Endothelial cell of hepatic sinusoid (primary cell): ENCODE data around the gene ARHGAP23.

Experiments used
- in situ Hi-C: cut with HindIII; loops from 2 replicates; pipeline ENCODE4 v1.10.0; 2017; ENCODE audit warnings: low sequenced_read_pairs

ARHGAP23 gene

DNA sequence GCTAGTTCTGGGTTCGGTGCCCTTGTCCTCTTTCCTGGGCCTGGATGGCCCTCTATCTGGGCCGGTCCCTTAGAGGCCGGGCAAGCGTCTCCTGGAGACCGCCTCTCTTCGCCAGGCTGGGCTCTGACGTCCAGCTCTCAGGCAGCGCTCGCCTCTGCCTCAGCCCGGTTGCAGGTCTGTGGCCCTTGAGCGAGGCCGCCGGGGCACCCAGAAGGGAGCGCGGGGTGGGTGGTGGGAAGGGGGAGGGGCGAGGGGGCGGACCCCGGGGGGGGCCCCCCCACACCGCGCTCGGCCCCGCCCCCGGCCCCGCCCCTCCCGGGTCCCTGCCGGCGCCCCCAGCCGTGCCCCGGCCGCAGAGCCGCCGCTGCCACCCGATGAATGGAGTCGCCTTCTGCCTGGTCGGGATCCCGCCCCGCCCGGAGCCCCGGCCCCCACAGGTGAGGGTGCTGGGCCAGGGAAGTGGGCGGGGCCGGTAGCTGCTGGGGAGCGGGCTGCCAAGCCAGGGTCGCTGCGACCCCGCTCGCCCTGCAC lies at the start of gene ARHGAP23:
Gene ARHGAP23, plus strand, starts transcription at position 353 of the 531 bp plus-strand sequence. Its CDS starts 22 bp downstream, at position 375.
- in situ Hi-C loops, result no loop called here

DNA sequence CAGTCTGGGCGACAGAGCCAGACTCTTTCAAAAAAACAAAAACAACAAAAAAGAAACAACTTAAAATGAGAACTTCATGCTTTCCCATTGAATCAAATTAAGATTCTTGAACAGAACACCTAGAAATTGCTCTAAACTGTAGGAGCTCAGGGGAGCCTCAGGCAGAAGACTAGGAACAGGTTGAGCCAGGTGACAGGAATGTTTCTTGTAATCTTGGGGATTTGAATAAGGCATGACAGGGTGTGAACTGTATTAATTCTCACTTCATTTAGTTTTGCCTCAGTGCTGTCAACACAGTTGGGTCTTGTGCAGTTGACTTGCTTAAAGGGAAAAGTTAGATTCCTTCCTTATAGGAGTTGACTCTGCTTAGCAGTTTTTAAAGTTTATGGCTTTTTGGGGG lies 48.8 kb upstream of the ARHGAP23 start:
- in situ Hi-C loops, result no loop called here

GRCh38 chr17:38395090-38395489 lies 33.2 kb upstream of the ARHGAP23 start:
- in situ Hi-C loops, result no loop called here

GRCh38 chr17:38397227-38397626 lies 31.0 kb upstream of the ARHGAP23 start:
- in situ Hi-C loops, result no loop called here

DNA sequence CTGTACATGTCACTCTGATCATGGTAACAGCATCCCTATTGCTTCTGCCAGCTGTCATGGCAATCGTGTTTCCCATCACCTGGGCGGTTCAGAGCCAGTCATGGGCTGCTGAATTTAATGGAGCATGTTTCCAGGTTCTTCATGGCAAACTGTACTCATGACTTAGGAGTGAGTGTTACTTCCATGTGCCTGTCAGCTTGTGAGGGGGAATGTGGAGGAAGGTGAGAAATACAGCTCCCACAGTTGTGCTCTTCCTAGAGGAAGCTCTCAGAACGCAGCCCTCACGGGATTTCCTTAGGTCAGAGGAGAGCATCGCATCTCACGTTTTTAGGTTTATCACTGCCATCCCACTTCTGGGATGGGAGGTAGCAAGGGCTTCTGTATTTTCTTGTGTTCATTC lies 28.0 kb upstream of the ARHGAP23 start:
- in situ Hi-C loops, result no loop called here

DNA sequence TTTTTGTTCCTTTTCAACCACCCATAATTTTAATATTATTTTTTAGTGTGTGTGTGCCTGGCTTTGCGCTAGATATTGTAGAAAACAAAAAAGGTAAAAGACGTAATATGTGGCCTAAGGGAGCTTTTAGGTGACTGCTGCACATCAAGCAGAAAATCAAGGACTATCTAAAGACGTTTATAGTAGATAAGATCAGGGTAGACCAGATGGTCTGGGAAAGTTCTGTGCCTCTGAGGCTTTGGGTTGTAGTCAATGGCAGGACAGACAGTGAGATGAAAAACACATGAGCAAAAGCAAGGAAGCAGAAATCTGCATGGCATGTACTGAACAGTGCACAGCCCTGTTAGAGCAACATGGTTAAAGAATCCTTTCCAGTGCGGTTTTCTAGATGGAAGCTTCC lies 26.8 kb upstream of the ARHGAP23 start:
- in situ Hi-C loops, result no loop called here

GRCh38 chr17:38402897-38403296 lies 25.4 kb upstream of the ARHGAP23 start:
- in situ Hi-C loops, result no loop called here

- in situ Hi-C loops, result no loop called here
Observed at GRCh38 chr17:38403491-38403890, 24.8 kb upstream of the ARHGAP23 start.

DNA sequence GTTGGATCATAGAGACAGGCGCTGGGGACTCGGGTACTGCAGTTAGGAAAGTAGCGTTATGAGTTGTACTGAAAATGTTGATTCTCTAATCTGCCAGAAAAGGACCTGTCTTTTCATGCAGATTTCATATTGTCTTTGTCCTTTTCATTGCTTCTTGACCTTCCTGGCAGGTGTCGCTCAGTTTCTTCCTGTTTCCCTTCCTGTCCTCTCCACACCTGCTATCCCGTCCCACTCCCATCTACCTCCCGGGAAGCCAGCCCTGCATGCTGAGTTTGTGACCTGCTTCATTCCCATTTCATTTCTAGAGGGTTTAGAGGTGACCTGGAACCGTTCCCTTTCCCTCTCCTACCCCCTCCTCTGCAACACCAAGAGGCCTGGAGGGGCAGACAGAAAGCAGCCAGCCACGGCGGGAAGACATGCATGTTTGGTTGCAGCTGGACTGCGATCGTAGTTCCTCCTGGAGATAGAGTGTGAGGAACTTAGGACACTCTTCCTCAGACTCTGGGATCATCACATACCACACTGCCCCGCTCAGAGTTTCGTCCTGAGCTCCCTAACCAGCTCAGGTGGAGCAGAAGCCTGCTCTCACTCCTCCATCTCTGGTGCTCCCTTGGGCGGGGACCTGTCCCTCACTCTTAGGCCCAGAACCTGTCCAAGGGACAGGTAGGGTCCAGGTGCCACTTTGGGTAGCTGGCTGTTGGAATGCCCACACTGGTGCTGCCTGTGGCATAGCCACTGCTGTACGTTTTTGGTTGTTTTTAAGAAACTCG lies 23.9 kb upstream of the ARHGAP23 start:
- in situ Hi-C loops, result no loop called here

GRCh38 chr17:38405654-38406053 lies 22.6 kb upstream of the ARHGAP23 start:
- in situ Hi-C loops, result no loop called here

GRCh38 chr17:38410201-38410600 lies 18.1 kb upstream of the ARHGAP23 start:
- in situ Hi-C loops, result no loop called here

DNA sequence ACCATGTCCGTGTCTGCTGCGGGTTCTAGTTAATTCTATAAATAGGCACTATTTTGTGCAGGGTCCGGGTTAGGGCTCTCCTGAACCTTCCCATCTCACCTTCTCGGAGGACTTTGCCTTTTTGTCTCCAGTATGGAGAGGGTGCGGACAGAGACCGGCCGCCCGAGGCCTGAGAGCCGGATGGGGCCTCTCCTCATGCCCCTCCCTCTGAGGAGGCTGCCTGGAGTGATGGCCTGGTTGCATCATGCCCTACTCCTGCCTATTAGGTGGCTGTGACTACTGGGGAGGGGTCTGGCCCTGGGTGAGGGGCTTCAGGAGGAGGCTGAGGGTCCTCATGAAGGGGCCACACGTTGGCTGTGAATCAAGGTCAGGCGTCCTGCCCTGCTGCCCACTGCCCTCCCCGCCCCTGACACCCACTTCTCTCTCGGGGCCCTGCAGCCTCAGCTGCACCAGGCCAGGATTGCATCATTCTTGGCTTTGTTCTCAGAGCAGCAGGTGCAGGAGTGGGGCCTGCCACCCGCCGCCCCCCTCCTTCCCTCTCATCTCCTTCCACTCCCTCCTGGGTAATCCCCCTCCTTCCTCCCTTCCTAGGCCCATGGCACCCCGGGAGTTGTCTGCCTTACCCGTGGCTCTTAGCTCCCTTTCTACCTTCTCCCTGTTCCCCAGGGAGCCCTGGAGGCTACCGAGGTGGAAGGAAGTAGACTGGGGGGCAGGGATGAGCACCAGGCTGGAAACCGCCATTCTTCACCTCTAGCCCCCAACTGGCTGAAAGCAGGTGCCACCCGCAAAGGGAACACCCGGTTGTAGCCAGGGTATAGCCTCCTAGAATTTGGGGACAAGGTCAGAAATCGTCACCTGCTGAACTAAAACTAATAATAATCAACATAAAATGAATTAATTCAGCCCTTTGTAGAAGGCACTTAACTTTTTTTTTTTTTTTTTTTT lies 12.7 kb upstream of the ARHGAP23 start:
- in situ Hi-C loops, result no loop called here

GRCh38 chr17:38416840-38417209 lies 11.4 kb upstream of the ARHGAP23 start:
- in situ Hi-C loops, result no loop called here

- in situ Hi-C loops, result no loop called here
Observed at GRCh38 chr17:38417210-38417951, 10.9 kb upstream of the ARHGAP23 start.

DNA sequence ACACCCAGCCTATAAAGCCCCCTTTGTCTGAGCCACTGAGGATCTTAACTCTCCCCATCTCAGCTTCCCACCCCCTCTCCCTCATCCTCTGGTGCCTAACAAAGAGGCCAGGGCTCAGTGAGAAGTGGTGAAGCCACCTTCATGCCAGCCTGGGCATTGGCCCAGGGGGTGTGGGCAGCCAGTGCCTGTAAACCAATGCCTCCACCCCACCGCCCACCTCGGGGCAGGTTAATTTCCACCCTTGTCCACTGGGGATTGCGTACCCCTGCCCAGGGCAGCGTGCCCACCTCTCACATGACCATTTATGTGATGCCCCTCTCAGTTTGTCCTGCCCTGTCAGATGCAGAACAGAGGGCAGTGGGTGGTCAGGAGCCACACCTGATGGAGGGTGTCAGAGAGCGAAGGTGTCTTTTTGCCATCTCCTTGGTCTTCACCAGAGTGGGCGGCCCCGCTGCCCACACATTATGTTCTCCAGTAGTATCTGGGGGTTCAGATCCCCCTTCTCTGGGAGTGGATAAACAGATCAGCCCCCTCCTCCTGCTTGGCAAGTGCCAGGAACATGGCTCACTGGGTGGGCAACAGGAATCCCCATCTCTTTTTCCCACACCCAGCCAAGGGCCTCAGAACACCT lies 10.1 kb upstream of the ARHGAP23 start:
- in situ Hi-C loops, result no loop called here

- in situ Hi-C loops, result no loop called here
Observed at GRCh38 chr17:38418693-38419507, 9.4 kb upstream of the ARHGAP23 start.

GRCh38 chr17:38419508-38419981 lies 8.7 kb upstream of the ARHGAP23 start:
- in situ Hi-C loops, result no loop called here

- in situ Hi-C loops, result no loop called here
Observed at GRCh38 chr17:38420518-38420917, 7.7 kb upstream of the ARHGAP23 start.

DNA sequence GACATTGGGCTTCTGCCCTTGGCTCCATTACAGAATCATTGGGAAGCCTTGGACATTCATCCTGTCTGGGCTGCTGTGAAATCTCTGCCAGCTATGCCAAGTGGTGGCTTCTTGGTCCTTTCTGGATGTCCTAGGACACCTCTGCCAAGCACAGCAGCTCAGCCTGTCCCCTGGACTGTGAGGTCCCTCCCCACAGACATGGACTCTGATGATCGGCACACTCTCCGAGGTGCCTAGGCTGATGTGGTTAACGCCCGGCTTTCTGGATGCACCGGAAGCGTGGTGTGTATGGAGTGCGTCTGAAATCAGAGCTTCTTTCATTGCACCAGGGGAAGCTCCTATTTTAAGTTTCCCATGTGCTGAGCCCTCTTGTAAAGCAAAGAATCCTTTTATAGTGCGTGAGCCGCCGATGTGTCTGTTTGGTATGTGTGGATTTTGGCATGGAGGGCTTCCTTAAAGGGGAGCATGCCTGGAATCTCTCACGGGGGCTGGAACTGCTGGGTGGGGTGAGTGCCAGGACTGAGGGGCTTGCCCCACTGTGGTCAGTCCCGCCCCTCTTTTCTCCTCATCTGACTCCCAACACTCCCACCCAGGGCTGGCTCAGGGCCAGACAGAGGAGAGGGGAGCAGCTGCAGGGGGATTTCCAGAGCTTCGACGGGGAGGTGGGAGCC lies 7.0 kb upstream of the ARHGAP23 start:
- in situ Hi-C loops, result no loop called here
